Mesenchymal stem cell (in vitro differentiated cells and primary cell): ENCODE results near the gene TMEM109.

Experiments used
- DNase-seq: peaks from one replicate; pipeline ENCODE4 v3.0.0-alpha.2; 2013
- H2AFZ ChIP-seq: one replicate; pipeline ENCODE4 v1.6.1; 2013; ENCODE audit warnings: low read depth, mild to moderate bottlenecking, control low read depth, inconsistent platforms, low read length, moderate library complexity
- H2AK5ac ChIP-seq: 2 replicates; pipeline ENCODE4 v1.6.1; 2013; ENCODE audit warnings: low read length, moderate library complexity, mild to moderate bottlenecking, inconsistent platforms; ENCODE audit not compliant: severe bottlenecking
- H2BK120ac ChIP-seq: one replicate; pipeline ENCODE4 v1.6.1; 2013; ENCODE audit warnings: low read depth, mild to moderate bottlenecking, inconsistent platforms, low read length, moderate library complexity
- H2BK12ac ChIP-seq, 2 experiments: one replicate each; pipeline ENCODE4 v1.6.1; 2013; ENCODE audit warnings: inconsistent platforms in 2 of 2, low read length in 2 of 2, mild to moderate bottlenecking in 2 of 2, moderate library complexity in 2 of 2, control low read depth in 1 of 2
- H2BK15ac ChIP-seq: one replicate; pipeline ENCODE4 v1.6.1; 2013; ENCODE audit warnings: mild to moderate bottlenecking, low read depth, inconsistent platforms; ENCODE audit not compliant: poor library complexity, severe bottlenecking
- H2BK5ac ChIP-seq: 2 replicates; pipeline ENCODE4 v1.6.1; 2013; ENCODE audit warnings: low read depth, mild to moderate bottlenecking, low read length, control low read depth, inconsistent platforms; ENCODE audit not compliant: poor library complexity, severe bottlenecking
- H3K14ac ChIP-seq, 2 experiments: one replicate each; pipeline ENCODE4 v1.6.1; 2013; ENCODE audit warnings: inconsistent platforms in 2 of 2, low read length in 2 of 2, control low read depth in 1 of 2, mild to moderate bottlenecking in 1 of 2, moderate library complexity in 1 of 2
- H3K18ac ChIP-seq, 2 experiments: one replicate each; pipeline ENCODE4 v1.6.1; 2013; ENCODE audit warnings: inconsistent platforms in 2 of 2, low read length in 2 of 2, control low read depth in 1 of 2, low read depth in 1 of 2, mild to moderate bottlenecking in 1 of 2
- H3K23ac ChIP-seq, 2 experiments: one replicate each; pipeline ENCODE4 v1.6.1; 2013; ENCODE audit warnings: inconsistent platforms in 2 of 2, low read length in 2 of 2, mild to moderate bottlenecking in 2 of 2, moderate library complexity in 2 of 2, control low read depth in 1 of 2
- H3K27ac ChIP-seq: 2 replicates; pipeline ENCODE4 v1.5.1; 2013; ENCODE audit warnings: mild to moderate bottlenecking, moderate library complexity, low read length, control low read depth, inconsistent platforms; ENCODE audit not compliant: poor library complexity, severe bottlenecking
- H3K27me3 ChIP-seq, 2 experiments: 2 replicates each; pipeline versions ENCODE4 v1.6.1 to v1.7.0; 2013; ENCODE audit warnings: low read length in 2 of 2, mild to moderate bottlenecking in 2 of 2, moderate library complexity in 2 of 2, control low read depth in 1 of 2, inconsistent platforms in 1 of 2; ENCODE audit not compliant: control insufficient read depth in 1 of 2, insufficient read depth in 1 of 2
- H3K36me3 ChIP-seq, 2 experiments: 2 replicates each; pipeline versions ENCODE4 v1.6.1 to v1.7.0; 2013; ENCODE audit warnings: low read length in 2 of 2, control low read depth in 1 of 2, inconsistent platforms in 1 of 2, low read depth in 1 of 2, mild to moderate bottlenecking in 1 of 2; ENCODE audit not compliant: insufficient read depth in 2 of 2, control insufficient read depth in 1 of 2
- H3K4ac ChIP-seq, 2 experiments: one replicate each; pipeline ENCODE4 v1.6.1; 2013; ENCODE audit warnings: inconsistent platforms in 2 of 2, low read length in 2 of 2, mild to moderate bottlenecking in 2 of 2, moderate library complexity in 2 of 2, control low read depth in 1 of 2, low read depth in 1 of 2
- H3K4me1 ChIP-seq: 2 replicates; pipeline ENCODE4 v1.6.1; 2013; ENCODE audit warnings: low read depth, low read length, control low read depth; ENCODE audit not compliant: control insufficient read depth, insufficient read depth
- H3K4me2 ChIP-seq: 2 replicates; pipeline ENCODE4 v1.6.1; 2013; ENCODE audit warnings: low read length, mild to moderate bottlenecking, inconsistent platforms; ENCODE audit not compliant: poor library complexity, severe bottlenecking
- H3K4me3 ChIP-seq, 2 experiments: 2 replicates each; pipeline versions ENCODE4 v1.5.1 to v1.7.0; 2013; ENCODE audit warnings: low read length in 2 of 2, mild to moderate bottlenecking in 2 of 2, control low read depth in 1 of 2, low read depth in 1 of 2; ENCODE audit not compliant: insufficient read depth in 1 of 2
- H3K79me1 ChIP-seq: replicated peaks from 2 replicates; pipeline ENCODE4 v1.6.1; 2013; ENCODE audit warnings: mild to moderate bottlenecking, control low read depth, low read length, inconsistent platforms; ENCODE audit not compliant: poor library complexity, severe bottlenecking
- H3K9ac ChIP-seq: 2 replicates; pipeline ENCODE4 v1.7.0; 2013; ENCODE audit warnings: mild to moderate bottlenecking, low read length, moderate library complexity
- H3K9me3 ChIP-seq: 2 replicates; pipeline ENCODE4 v1.7.0; 2013; ENCODE audit warnings: mild to moderate bottlenecking, low read length; ENCODE audit not compliant: control insufficient read depth
- H4K8ac ChIP-seq: one replicate; pipeline ENCODE4 v1.6.1; 2013; ENCODE audit warnings: inconsistent platforms, mild to moderate bottlenecking, low read length, moderate library complexity
- H4K91ac ChIP-seq: one replicate; pipeline ENCODE4 v1.6.1; 2013; ENCODE audit warnings: mild to moderate bottlenecking, low read length, inconsistent platforms
- WGBS: methylation state at CpG from one replicate; pipeline ENCODE4 v1.1.7; 2013; ENCODE audit warnings: mixed read lengths; 5-methylcytosine and 5-hydroxymethylcytosine counted together

The TMEM109 gene

GRCh38 chr11:60952742-60953170 is 38.8 kb downstream of the TMEM109 start:
- Histone ChIP-seq H2BK15ac (no peak overlapping the region), H3K14ac (no peak overlapping the region), H4K91ac (peak overlapping the region; percentile 31), H2BK5ac (no peak overlapping the region), H3K27ac (no peak overlapping the region), H3K4ac (peak overlapping the region in 1 of 2 experiments; percentile 22), H2AK5ac (no peak overlapping the region), H3K9me3 (no peaks in the 10 kb centered on the region), H3K4me2 (no peak overlapping the region), H3K79me1 (peaks cover 6% of the 10 kb centered on the region), H3K9ac (peak overlapping the region; percentile 88), H2BK12ac (no peak overlapping the region), H3K4me1 (peaks cover 23% of the 10 kb centered on the region), H3K23ac (no peak overlapping the region), H3K4me3 (peak overlapping the region in 1 of 2 experiments; percentile 78), H2AFZ (peak overlapping the region; percentile 65), H3K36me3 (no peaks in the 10 kb centered on the region), H4K8ac (peak overlapping the region; percentile 81), H2BK120ac (no peak overlapping the region), H3K27me3 (peaks cover 0 to 3% of the 10 kb centered on the region in 2 experiments), H3K18ac (peak overlapping the region; percentile 37 to 40)
- no peak for DNase-seq
- WGBS: 50% methylated on average over 3 of the region's 3 CpGs

- Histone ChIP-seq H2BK15ac (no peak overlapping the region), H3K27me3 (peaks cover 0 to 3% of the 10 kb centered on the region in 2 experiments), H3K79me1 (peaks cover 4% of the 10 kb centered on the region), H3K36me3 (no peaks in the 10 kb centered on the region), H4K8ac (peak overlapping the region; percentile 12), H3K14ac (no peak overlapping the region), H3K18ac (no peak overlapping the region), H2BK5ac (no peak overlapping the region), H2BK120ac (no peak overlapping the region), H4K91ac (no peak overlapping the region), H3K9me3 (no peaks in the 10 kb centered on the region), H2AFZ (no peak overlapping the region), H2AK5ac (no peak overlapping the region), H3K4me3 (no peak overlapping the region), H3K9ac (no peak overlapping the region), H3K23ac (no peak overlapping the region), H3K4me2 (no peak overlapping the region), H3K4ac (no peak overlapping the region), H3K27ac (no peak overlapping the region), H2BK12ac (no peak overlapping the region), H3K4me1 (peaks cover 19% of the 10 kb centered on the region)
- DNase-seq: peak; percentile 8
- WGBS: 65% methylated on average over 6 of the region's 6 CpGs
These were observed 39.8 kb downstream of the TMEM109 start for GRCh38 chr11:60953781-60954180.

GRCh38 chr11:60954421-60954820 is 40.5 kb downstream of the TMEM109 start:
- 82% methylated on average over 4 of the region's 5 CpGs for WGBS
- Histone ChIP-seq H3K9me3 (no peaks in the 10 kb centered on the region), H3K4me1 (peaks cover 19% of the 10 kb centered on the region), H3K4me3 (no peak overlapping the region), H2BK12ac (no peak overlapping the region), H3K14ac (no peak overlapping the region), H3K23ac (no peak overlapping the region), H3K4me2 (no peak overlapping the region), H3K79me1 (peaks cover 4% of the 10 kb centered on the region), H3K27me3 (peaks cover 0 to 3% of the 10 kb centered on the region in 2 experiments), H2BK15ac (no peak overlapping the region), H3K4ac (no peak overlapping the region), H3K9ac (no peak overlapping the region), H3K27ac (no peak overlapping the region), H2BK120ac (no peak overlapping the region), H3K36me3 (no peaks in the 10 kb centered on the region), H4K8ac (no peak overlapping the region), H3K18ac (no peak overlapping the region), H2AFZ (no peak overlapping the region), H2AK5ac (no peak overlapping the region), H2BK5ac (no peak overlapping the region), H4K91ac (no peak overlapping the region)
- no peak for DNase-seq

- Histone ChIP-seq H3K18ac (no peak overlapping the region), H3K27ac (no peak overlapping the region), H3K79me1 (peaks cover 4% of the 10 kb centered on the region), H3K36me3 (no peaks in the 10 kb centered on the region), H3K9me3 (no peaks in the 10 kb centered on the region), H2BK120ac (no peak overlapping the region), H2BK15ac (no peak overlapping the region), H3K9ac (no peak overlapping the region), H3K14ac (no peak overlapping the region), H2AK5ac (no peak overlapping the region), H2BK12ac (no peak overlapping the region), H3K4me1 (peaks cover 19% of the 10 kb centered on the region), H2AFZ (no peak overlapping the region), H4K91ac (no peak overlapping the region), H3K4me3 (no peak overlapping the region), H3K4ac (no peak overlapping the region), H3K23ac (no peak overlapping the region), H3K27me3 (peaks cover 0 to 5% of the 10 kb centered on the region in 2 experiments), H4K8ac (no peak overlapping the region), H2BK5ac (no peak overlapping the region), H3K4me2 (no peak overlapping the region)
- no peak for DNase-seq
- 61% methylated on average over 4 of the region's 5 CpGs for WGBS
These were observed 41.6 kb downstream of the TMEM109 start for GRCh38 chr11:60955571-60955970.
